Tibial artery (tissue), 4 donors: ENCODE results near the gene CREB5.

Experiments
- DNase-seq, 2 donors: peaks; one replicate each; pipeline ENCODE4 v3.0.0-alpha.2; 2019
- H3K27ac ChIP-seq, 2 donors: fragments of 200-600 bp; sonication (generic) in 1 of 2; 1 replicate in 1 of 2; 2 replicates in 1 of 2; pipeline ENCODE4 v1.5.1; 2018 to 2019; ENCODE audit warnings: mild to moderate bottlenecking in 1 of 2
- H3K27me3 ChIP-seq, 2 donors: fragments of 200-600 bp; sonication (generic) in 1 of 2; one replicate each; pipeline versions ENCODE4 v1.5.1 to v1.6.0; 2016 to 2019
- H3K36me3 ChIP-seq, 3 donors: fragments of 200-600 bp; sonication (generic) in 2 of 3; one replicate each; pipeline ENCODE4 v1.5.1; 2016 to 2019; ENCODE audit warnings: mild to moderate bottlenecking in 2 of 3
- H3K4me1 ChIP-seq, 4 donors: fragments of 200-600 bp; sonication (generic) in 2 of 4; 1 replicate in 3 of 4; 2 replicates in 1 of 4; pipeline ENCODE4 v1.5.1; 2016 to 2019
- H3K4me3 ChIP-seq, 2 donors: fragments of 200-600 bp; sonication (generic) in 1 of 2; 1 replicate in 1 of 2; 2 replicates in 1 of 2; pipeline ENCODE4 v1.5.1; 2018 to 2019; ENCODE audit warnings: mild to moderate bottlenecking in 2 of 2
- H3K9me3 ChIP-seq, 3 donors: fragments of 200-600 bp; sonication (generic) in 1 of 3; one replicate each; pipeline ENCODE4 v1.5.1; 2016 to 2019
- intact Hi-C: fragments of 100-400 bp; cut with DNase I; formaldehyde crosslinking; loops from one replicate; pipeline ENCODE4 v1.15.0; 2023; ENCODE audit warnings: low total_unique reads
- TF ChIP-seq, protein P1 (sequence below), 2 experiments: fragments of 200-600 bp in 1 of 2; fragments of 450-650 bp in 1 of 2; IDR thresholded peaks; one replicate each; pipeline ENCODE4 v1.5.1; 2017 to 2019; ENCODE audit warnings: antibody characterized with exemption in 2 of 2, mild to moderate bottlenecking in 1 of 2, moderate library complexity in 1 of 2

The CREB5 gene

DNA sequence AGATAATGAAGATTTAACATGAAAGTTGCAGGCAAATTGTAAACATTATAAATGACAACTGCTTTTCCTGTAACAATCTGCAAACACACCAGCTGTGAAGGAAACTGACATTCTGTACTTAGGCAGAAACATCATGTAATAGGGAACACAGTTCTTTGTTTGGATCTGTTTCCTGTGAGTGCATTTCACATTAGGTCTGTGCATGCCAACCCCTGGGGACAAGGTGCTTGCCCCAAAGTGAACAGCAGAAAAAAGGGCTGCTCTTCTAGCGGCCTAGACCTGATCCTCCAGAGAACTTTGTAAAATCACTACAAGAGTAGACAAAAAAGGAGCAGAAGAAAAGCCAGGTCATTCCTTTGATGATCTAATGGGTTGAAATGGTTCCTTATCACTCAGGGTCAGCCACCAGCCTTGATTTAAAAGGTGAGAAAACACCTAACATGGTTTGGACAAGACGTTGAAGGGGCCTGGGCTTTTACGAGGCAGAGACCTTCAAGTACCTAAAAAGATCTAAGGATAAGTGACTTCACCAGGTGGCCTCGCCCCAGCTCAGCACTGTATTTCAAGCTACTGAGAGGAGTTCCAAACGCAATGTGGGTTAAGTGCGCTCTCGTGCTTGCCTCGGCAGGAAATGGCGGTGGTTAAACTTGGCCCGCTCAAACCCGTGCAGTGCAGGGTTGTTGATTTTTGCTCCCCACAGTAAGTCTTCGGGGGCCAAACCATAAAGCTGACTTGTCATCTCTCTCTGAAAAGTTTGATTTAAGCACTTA is 249.7 kb downstream of the CREB5 start:
- no peaks in the 10 kb centered on the region for H3K27me3 ChIP-seq

DNA sequence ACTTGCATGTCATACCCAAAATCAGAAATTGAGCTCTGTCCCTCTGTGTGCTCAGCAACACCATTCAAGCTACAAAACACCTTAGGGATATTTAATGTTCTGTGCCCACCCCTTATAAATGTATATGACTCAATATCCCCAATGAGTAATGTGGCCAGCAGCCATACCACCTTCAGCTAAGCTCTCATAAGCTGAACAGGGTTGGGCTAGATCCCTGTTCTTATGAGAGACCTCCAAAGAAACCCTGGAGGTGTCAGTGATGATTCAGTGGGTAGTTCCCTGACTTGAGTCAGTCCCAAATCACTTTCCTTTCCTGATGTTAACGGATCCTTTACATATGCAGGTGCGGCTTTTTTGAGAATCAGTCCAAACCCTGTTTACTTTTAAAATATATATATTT is 253.8 kb downstream of the CREB5 start:
- Histone ChIP-seq H3K4me3 (no peak overlapping the region), H3K27me3 (no peaks in the 10 kb centered on the region), H3K4me1 (no peaks in the 10 kb centered on the region), H3K36me3 (no peaks in the 10 kb centered on the region), H3K9me3 (no peaks in the 10 kb centered on the region), H3K27ac (no peak overlapping the region)
- DNase-seq = no peak
- intact Hi-C loops = no loop called here
- TF ChIP-seq, protein P1, sequence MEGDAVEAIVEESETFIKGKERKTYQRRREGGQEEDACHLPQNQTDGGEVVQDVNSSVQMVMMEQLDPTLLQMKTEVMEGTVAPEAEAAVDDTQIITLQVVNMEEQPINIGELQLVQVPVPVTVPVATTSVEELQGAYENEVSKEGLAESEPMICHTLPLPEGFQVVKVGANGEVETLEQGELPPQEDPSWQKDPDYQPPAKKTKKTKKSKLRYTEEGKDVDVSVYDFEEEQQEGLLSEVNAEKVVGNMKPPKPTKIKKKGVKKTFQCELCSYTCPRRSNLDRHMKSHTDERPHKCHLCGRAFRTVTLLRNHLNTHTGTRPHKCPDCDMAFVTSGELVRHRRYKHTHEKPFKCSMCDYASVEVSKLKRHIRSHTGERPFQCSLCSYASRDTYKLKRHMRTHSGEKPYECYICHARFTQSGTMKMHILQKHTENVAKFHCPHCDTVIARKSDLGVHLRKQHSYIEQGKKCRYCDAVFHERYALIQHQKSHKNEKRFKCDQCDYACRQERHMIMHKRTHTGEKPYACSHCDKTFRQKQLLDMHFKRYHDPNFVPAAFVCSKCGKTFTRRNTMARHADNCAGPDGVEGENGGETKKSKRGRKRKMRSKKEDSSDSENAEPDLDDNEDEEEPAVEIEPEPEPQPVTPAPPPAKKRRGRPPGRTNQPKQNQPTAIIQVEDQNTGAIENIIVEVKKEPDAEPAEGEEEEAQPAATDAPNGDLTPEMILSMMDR (IDR thresholded peaks at IDR 0.05) = no peak

More for the DNA sequence above, 249.7 kb downstream of the CREB5 start:
- Histone ChIP-seq H3K9me3 (peaks cover 0 to 11% (median 7%) of the 10 kb centered on the region in 3 donors), H3K27ac (no peak overlapping the region), H3K4me1 (no peaks in the 10 kb centered on the region), H3K4me3 (no peak overlapping the region), H3K36me3 (no peaks in the 10 kb centered on the region)
- intact Hi-C loops = no loop called here
- TF ChIP-seq, protein P1 (IDR thresholded peaks at IDR 0.05) = no peak
- DNase-seq = no peak

DNA sequence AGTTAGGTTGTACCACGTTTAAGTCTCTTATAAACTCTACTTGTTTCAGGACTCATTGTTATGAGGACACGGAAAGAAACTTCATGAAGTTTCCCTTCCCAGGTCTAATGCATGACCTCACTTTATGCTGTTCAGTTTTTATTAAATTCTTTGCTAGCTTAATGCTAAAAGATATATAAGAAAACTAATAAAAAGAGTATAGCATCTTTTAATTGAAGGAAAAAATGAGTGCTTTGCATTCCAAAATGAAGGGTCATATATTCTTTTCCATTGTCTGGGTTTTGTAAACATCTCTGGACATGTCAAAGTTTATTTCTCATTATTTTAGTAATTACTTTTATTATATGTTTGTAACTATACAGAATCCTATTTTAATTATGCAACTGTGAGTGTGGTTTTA is 255.8 kb downstream of the CREB5 start:
- no peak for DNase-seq
- Histone ChIP-seq H3K27me3 (no peaks in the 10 kb centered on the region), H3K27ac (no peak overlapping the region), H3K9me3 (no peaks in the 10 kb centered on the region), H3K36me3 (no peaks in the 10 kb centered on the region), H3K4me3 (no peak overlapping the region), H3K4me1 (no peaks in the 10 kb centered on the region)
- TF ChIP-seq, protein P1 (IDR thresholded peaks at IDR 0.05) = no peak
- intact Hi-C loops = no loop called here

DNA sequence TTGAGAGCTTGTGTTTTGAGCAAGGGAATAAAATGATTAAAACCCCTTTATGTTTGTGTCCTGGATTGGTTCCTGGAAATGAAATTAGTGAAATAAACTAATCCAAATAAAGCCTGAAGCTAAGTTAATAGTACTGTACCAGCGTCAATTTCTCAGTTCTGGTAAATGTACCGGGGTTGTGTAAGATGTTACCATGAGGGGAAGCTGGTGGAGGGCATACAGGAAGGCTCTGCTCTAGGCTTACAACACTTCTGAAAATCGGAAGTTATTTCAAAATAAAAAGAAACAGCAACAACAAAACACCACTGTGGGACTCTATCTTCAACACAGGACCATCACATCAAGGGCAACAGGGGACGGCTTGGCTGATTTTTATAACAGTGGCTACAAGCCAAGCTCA is 257.0 kb downstream of the CREB5 start:
- TF ChIP-seq, protein P1 (IDR thresholded peaks at IDR 0.05) = no peak
- no peak for DNase-seq
- Histone ChIP-seq H3K27ac (no peak overlapping the region), H3K9me3 (no peaks in the 10 kb centered on the region), H3K4me3 (no peak overlapping the region), H3K36me3 (no peaks in the 10 kb centered on the region), H3K4me1 (no peaks in the 10 kb centered on the region), H3K27me3 (no peaks in the 10 kb centered on the region)
- intact Hi-C loops = no loop called here

DNA sequence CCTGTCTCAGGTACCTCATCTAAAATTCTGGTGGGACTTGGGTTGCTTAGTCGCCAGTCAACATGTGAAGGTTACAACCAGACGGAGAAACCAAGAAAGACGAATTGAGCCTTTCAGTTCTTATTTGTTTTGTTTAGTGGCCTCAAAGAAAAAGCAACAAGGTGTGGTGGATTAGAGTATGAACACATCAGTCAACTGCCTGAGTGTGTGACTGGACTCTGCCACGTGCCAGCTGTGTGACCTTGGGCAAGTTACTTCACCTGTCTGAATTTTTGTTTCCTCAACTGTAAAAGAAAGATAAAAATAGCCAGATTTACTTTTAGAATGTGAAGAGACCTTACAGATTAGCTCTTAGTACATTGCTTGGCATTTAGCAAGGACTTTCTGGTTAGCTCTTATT is 259.2 kb downstream of the CREB5 start:
- intact Hi-C loops = no loop called here
- TF ChIP-seq, protein P1 (IDR thresholded peaks at IDR 0.05) = no peak
- H3K4me3 ChIP-seq = no peak overlapping the region
- H3K27me3 ChIP-seq = no peaks in the 10 kb centered on the region
- H3K9me3 ChIP-seq = no peaks in the 10 kb centered on the region
- H3K36me3 ChIP-seq = no peaks in the 10 kb centered on the region
- H3K4me1 ChIP-seq = no peaks in the 10 kb centered on the region
- no peak for DNase-seq
- no peak overlapping the region for H3K27ac ChIP-seq
